ENCODE data around the gene ARID1B. TPM values are rescaled to one million over a fixed set of nuclear protein-coding genes. Genes with fewer than 3 reads are reported as not detected.

Gene ARID1B
- total RNA-seq, 1 experiment from 2014 or later = 58.8 TPM

GRCh38 chr6:156879186-156879585 lies 102.0 kb downstream of the ARID1B start:
- BruUV-seq (replicated peaks) = no TSS peak
- no peaks in the 10 kb centered on the region for H3K9me3 Mint-ChIP-seq (ENCODE audit: unreplicated experiment)
- ChIA-PET CTCF (no interaction called here), POLR2A (no interaction called here)
- H3K4me3 Mint-ChIP-seq (ENCODE audit: unreplicated experiment) = no peak overlapping the region
- H3K4me1 Mint-ChIP-seq (ENCODE audit: low read depth, unreplicated experiment) = peaks cover 14% of the 10 kb centered on the region
- no peaks in the 10 kb centered on the region for H3K27me3 Mint-ChIP-seq (ENCODE audit: insufficient read depth, unreplicated experiment)
- peaks cover 5% of the 10 kb centered on the region for H3K36me3 Mint-ChIP-seq (ENCODE audit: insufficient read depth, unreplicated experiment)
- H3K9me3 ChIP-seq = no peaks in the 10 kb centered on the region
- no peak for TF ChIP-seq CTCF (IDR thresholded peaks at IDR 0.05; ENCODE audit: insufficient read depth in 1 of 2, low read depth in 1 of 2, low read length in 1 of 2, severe bottlenecking in 1 of 2, unreplicated experiment in 1 of 2)
- DNase-seq = no peak
- no peak overlapping the region for H3K27ac Mint-ChIP-seq (ENCODE audit: unreplicated experiment)
- H3K4me3 ChIP-seq (ENCODE audit: low read depth, low read length) = no peak overlapping the region
- H3K27me3 ChIP-seq (replicated peaks; ENCODE audit: control insufficient read depth, insufficient read depth, low read length) = no peaks in the 10 kb centered on the region
- intact Hi-C loops (cut with micrococcal nuclease; ENCODE audit: unreplicated experiment) = no loop called here
- peaks cover 10% of the 10 kb centered on the region; the same call in 1 of the 2 replicates for H3K4me1 ChIP-seq
- no peaks in the 10 kb centered on the region for H3K36me3 ChIP-seq (ENCODE audit: control insufficient read depth, insufficient read depth, low read length)

GRCh38 chr6:156879591-156879990 lies 102.4 kb downstream of the ARID1B start:
- no peaks in the 10 kb centered on the region for H3K9me3 Mint-ChIP-seq (ENCODE audit: unreplicated experiment)
- no TSS peak for BruUV-seq (replicated peaks)
- Histone ChIP-seq H3K27me3 (replicated peaks; ENCODE audit: control insufficient read depth, insufficient read depth, low read length) (no peaks in the 10 kb centered on the region), H3K36me3 (ENCODE audit: control insufficient read depth, insufficient read depth, low read length) (no peaks in the 10 kb centered on the region), H3K4me3 (ENCODE audit: low read depth, low read length) (no peak overlapping the region), H3K9me3 (no peaks in the 10 kb centered on the region), H3K4me1 (peaks cover 10% of the 10 kb centered on the region; the same call in 1 of the 2 replicates)
- intact Hi-C loops (cut with micrococcal nuclease; ENCODE audit: unreplicated experiment) = no loop called here
- CTCF ChIA-PET = no interaction called here
- H3K36me3 Mint-ChIP-seq (ENCODE audit: insufficient read depth, unreplicated experiment) = peaks cover 5% of the 10 kb centered on the region
- DNase-seq = no peak
- TF ChIP-seq CTCF (IDR thresholded peaks at IDR 0.05; ENCODE audit: insufficient read depth in 1 of 2, low read depth in 1 of 2, low read length in 1 of 2, severe bottlenecking in 1 of 2, unreplicated experiment in 1 of 2) = no peak
- H3K4me3 Mint-ChIP-seq (ENCODE audit: unreplicated experiment) = no peak overlapping the region
- H3K27ac Mint-ChIP-seq (ENCODE audit: unreplicated experiment) = no peak overlapping the region
- H3K27me3 Mint-ChIP-seq (ENCODE audit: insufficient read depth, unreplicated experiment) = no peaks in the 10 kb centered on the region
- POLR2A ChIA-PET = no interaction called here
- H3K4me1 Mint-ChIP-seq (ENCODE audit: low read depth, unreplicated experiment) = peaks cover 14% of the 10 kb centered on the region

- H3K27ac Mint-ChIP-seq (ENCODE audit: unreplicated experiment) = no peak overlapping the region
- POLR2A ChIA-PET = no interaction called here
- peaks cover 10% of the 10 kb centered on the region; the same call in 1 of the 2 replicates for H3K4me1 ChIP-seq
- H3K27me3 Mint-ChIP-seq (ENCODE audit: insufficient read depth, unreplicated experiment) = no peaks in the 10 kb centered on the region
- H3K4me3 ChIP-seq (ENCODE audit: low read depth, low read length) = no peak overlapping the region
- intact Hi-C loops (cut with micrococcal nuclease; ENCODE audit: unreplicated experiment) = loop anchor here (5.0 kb wide), 1 partner anchor 99 kb away; no protein-coding TSS in a partner anchor
- no peaks in the 10 kb centered on the region for H3K9me3 ChIP-seq
- H3K36me3 ChIP-seq (ENCODE audit: control insufficient read depth, insufficient read depth, low read length) = no peaks in the 10 kb centered on the region
- H3K4me1 Mint-ChIP-seq (ENCODE audit: low read depth, unreplicated experiment) = peaks cover 14% of the 10 kb centered on the region
- no TSS peak for BruUV-seq (replicated peaks)
- TF ChIP-seq CTCF (IDR thresholded peaks at IDR 0.05; ENCODE audit: insufficient read depth in 1 of 2, low read depth in 1 of 2, low read length in 1 of 2, severe bottlenecking in 1 of 2, unreplicated experiment in 1 of 2) = no peak
- no peak overlapping the region for H3K4me3 Mint-ChIP-seq (ENCODE audit: unreplicated experiment)
- H3K36me3 Mint-ChIP-seq (ENCODE audit: insufficient read depth, unreplicated experiment) = peaks cover 5% of the 10 kb centered on the region
- CTCF ChIA-PET = no interaction called here
- DNase-seq = no peak
- no peaks in the 10 kb centered on the region for H3K27me3 ChIP-seq (replicated peaks; ENCODE audit: control insufficient read depth, insufficient read depth, low read length)
- H3K9me3 Mint-ChIP-seq (ENCODE audit: unreplicated experiment) = no peaks in the 10 kb centered on the region
These were observed 103.7 kb downstream of the ARID1B start for GRCh38 chr6:156880913-156881312.

Data from Caco-2 (cell line).